ENCODE results near the gene NOX3. TPM values are rescaled to one million over a fixed set of nuclear protein-coding genes. Genes with fewer than 3 reads are reported as not detected.

The NOX3 gene
- total and polyA plus RNA-seq, 9 of the 15 experiments (the other 6 are each of a cell fraction or from before 2014, with no cell fraction given): not detected

DNA sequence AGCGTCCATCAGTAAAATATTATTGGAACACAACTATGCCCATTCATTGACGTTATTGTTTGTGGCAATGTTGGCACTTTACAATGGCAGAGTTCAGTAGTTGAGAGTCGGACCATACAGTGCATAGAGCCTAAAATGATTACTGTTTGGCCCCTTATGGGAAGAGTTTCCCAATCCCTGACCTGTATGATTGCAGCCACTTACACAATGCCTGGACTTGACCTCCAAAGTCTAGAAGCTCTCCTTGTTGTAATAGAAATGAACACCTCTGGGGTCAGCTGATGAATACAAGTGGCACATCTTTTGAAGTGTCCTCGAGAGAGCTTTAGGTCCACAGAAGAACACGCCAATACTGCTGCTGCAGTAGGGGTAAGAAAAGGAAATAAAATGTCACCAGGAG lies 59.0 kb downstream of the NOX3 start:
- intact Hi-C loops (cut with micrococcal nuclease) (no loop called here), in situ Hi-C loops (cut with MboI) (no loop called here)
- Histone ChIP-seq H3K9me3 (replicated peaks; ENCODE audit: control insufficient read depth, insufficient read depth, low read depth, low read length) (no peaks in the 10 kb centered on the region), H2AFZ (ENCODE audit: low read depth, low read length) (no peak overlapping the region), H3K36me3 (ENCODE audit: control insufficient read depth, insufficient read depth, low read length) (no peaks in the 10 kb centered on the region), H3K27ac (ENCODE audit: extremely low read depth, low read depth, low read length) (no peak overlapping the region), H3K4me3 (no peak overlapping the region), H3K9me1 (ENCODE audit: control insufficient read depth, insufficient read depth, low read length) (no peaks in the 10 kb centered on the region), H3K27me3 (ENCODE audit: control insufficient read depth in 2 of 2, insufficient read depth in 2 of 2, low read length in 2 of 2) (no peaks in the 10 kb centered on the region), H3K79me2 (ENCODE audit: control insufficient read depth, insufficient read depth, low read length) (no peaks in the 10 kb centered on the region), H3K9ac (ENCODE audit: insufficient read depth in 1 of 2, low read depth in 2 of 2, low read length in 2 of 2) (no peak overlapping the region), H3K4me2 (ENCODE audit: insufficient read depth, low read length) (no peak overlapping the region), H3K4me1 (replicated peaks in 1 of 2; ENCODE audit: control insufficient read depth in 2 of 2, insufficient read depth in 2 of 2, low read length in 2 of 2) (no peaks in the 10 kb centered on the region), H4K20me1 (replicated peaks; ENCODE audit: control insufficient read depth, insufficient read depth, low read length) (no peaks in the 10 kb centered on the region)
- no peak for DNase-seq (ENCODE audit: extremely low read depth in 1 of 4, low spot score in 3 of 4)
- ChIA-PET POLR2A (no interaction called here), CTCF (ENCODE audit: low intra/inter-chr PET ratio) (no interaction called here)
- TF ChIP-seq CBX1 (IDR thresholded peaks at IDR 0.05; ENCODE audit: low read depth) (no peak), SRSF9 (IDR thresholded peaks at IDR 0.05; ENCODE audit: borderline replicate concordance, low read depth, low read length) (no peak), NR1H2 (CRISPR knock-in tag; IDR thresholded peaks at IDR 0.05) (no peak), PML (IDR thresholded peaks at IDR 0.05; ENCODE audit: low read length) (no peak), ATF1 (CRISPR knock-in tag; IDR thresholded peaks at IDR 0.05) (no peak), ATF1 (tag; IDR thresholded peaks at IDR 0.05) (no peak), ZNF165 (CRISPR knock-in tag; IDR thresholded peaks at IDR 0.05; ENCODE audit: borderline replicate concordance) (no peak), TAF1 (IDR thresholded peaks at IDR 0.05; ENCODE audit: control insufficient read depth, extremely low read depth, insufficient read depth, low read length, severe bottlenecking) (no peak), HNRNPLL (IDR thresholded peaks at IDR 0.05; ENCODE audit: low read depth, low read length, poor library complexity, severe bottlenecking) (no peak), POLR3A (IDR thresholded peaks at IDR 0.05; ENCODE audit: borderline replicate concordance, extremely low read depth, insufficient read depth, insufficient read length) (no peak), ZBTB8A (IDR thresholded peaks at IDR 0.05; ENCODE audit: partially characterized antibody) (no peak), MCM7 (IDR thresholded peaks at IDR 0.05) (no peak)
- TF ChIP-seq, protein P1, sequence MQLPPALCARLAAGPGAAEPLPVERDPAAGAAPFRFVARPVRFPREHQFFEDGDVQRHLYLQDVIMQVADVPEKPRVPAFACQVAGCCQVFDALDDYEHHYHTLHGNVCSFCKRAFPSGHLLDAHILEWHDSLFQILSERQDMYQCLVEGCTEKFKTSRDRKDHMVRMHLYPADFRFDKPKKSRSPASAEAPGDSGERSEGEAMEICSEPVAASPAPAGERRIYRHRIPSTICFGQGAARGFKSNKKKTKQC (CRISPR knock-in tag; IDR thresholded peaks at IDR 0.05): no peak
- TF ChIP-seq, protein P2, sequence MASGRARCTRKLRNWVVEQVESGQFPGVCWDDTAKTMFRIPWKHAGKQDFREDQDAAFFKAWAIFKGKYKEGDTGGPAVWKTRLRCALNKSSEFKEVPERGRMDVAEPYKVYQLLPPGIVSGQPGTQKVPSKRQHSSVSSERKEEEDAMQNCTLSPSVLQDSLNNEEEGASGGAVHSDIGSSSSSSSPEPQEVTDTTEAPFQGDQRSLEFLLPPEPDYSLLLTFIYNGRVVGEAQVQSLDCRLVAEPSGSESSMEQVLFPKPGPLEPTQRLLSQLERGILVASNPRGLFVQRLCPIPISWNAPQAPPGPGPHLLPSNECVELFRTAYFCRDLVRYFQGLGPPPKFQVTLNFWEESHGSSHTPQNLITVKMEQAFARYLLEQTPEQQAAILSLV (tag; IDR thresholded peaks at IDR 0.05): no peak
- no peak for ATAC-seq
- BruUV-seq (replicated peaks): no TSS peak
- no peak for FAIRE-seq
- 0% methylated on average over 5 of the region's 5 CpGs for WGBS (ENCODE audit: insufficient coverage, low coverage, missing lambda C conversion rate)

Data from K562 (cell line).